ENCODE measurements around the gene FAM131C.
"Not testable (repeated sequence)": the region's sequence is repeated elsewhere in the genome, so short reads cannot be mapped to it uniquely, and the experiment has no call there.

FAM131C gene, protein sequence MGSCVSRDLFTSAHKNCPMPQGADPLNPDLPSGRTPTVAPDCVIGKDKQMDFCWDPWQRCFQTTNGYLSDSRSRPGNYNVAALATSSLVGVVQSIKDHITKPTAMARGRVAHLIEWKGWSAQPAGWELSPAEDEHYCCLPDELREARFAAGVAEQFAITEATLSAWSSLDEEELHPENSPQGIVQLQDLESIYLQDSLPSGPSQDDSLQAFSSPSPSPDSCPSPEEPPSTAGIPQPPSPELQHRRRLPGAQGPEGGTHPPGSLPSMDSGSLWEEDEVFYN

DNA sequence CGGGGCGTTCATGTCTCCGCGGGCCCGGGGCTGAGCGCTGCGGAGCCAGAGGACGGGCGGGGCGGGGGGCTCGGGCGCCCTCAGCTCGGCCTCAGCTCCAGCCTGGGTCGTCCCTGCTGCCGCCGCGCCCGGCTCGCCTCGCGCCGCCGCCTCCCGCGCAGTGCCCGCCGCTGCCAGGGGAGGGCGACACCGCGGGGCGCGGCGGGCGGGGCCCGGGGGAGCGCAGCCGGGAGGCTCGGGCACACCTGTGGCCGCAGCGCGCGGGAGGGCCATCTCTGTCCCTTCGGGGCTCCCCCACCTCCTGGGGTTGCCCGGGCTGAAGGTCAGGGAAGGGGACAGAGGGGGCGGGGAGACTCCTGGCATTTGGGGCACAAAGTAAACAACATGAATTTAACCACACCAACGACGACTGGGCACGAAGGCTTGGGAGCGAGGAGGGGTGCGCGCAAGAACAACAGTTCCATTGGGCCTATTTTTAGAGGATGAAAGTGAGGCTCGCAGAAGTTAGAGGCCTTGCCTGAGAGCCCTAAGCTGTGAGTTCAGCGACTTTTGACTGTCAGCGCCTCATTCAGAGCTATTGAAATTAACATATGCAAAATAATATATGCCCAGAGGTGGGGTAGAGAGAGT lies at the start of gene FAM131C:
FAM131C (minus strand) TSS at position 162 of the 630 bp plus-strand sequence. CDS start 209 bp downstream, outside the sequence.
- no peak for FAIRE-seq

DNA sequence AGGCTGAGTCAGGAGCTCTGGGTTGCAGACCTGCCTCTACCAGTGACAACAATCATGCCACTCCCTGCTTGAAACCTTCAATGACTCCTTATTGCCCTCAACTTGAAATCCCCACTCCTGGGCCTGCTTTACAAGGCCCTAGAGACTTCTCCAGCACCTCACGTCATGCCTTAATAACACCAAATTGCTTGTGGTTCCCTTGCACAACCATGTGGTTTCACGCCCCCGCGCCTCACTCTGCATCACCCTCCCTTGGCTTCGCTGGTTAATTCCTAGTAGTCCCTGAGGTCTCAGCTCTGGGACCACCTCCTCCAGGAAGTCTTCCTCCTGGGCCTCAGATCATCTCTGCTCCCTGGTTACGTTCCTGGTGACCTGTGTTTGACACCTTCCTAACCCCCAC lies 49.5 kb upstream of the FAM131C start:
- no peak for FAIRE-seq

DNA sequence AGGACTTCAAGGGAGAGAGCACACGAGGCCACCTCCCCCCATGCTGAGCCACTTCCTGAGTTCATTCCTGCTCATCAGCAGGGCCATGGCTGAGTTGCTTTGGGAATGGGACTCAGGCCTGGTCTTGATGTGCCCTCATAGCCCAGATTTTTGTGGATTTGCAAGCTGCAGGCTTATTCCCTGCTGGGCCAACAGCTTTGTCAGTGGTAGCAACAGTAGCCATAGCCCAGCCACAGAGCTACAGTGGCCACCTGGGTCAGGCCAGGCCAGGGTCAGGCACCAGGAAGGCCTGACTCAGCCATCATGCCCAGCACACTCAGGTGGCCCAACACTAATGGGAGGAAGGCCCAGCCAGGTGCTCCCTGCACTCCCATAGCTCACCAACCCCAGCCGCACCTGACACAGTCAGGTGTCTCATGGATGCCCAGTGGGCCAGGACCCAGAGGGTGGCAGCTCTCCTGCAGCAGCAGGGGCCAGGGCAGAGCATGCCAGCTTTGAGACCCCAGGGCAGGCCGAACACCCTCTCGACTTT lies 49.0 kb upstream of the FAM131C start:
- FAIRE-seq = no peak

DNA sequence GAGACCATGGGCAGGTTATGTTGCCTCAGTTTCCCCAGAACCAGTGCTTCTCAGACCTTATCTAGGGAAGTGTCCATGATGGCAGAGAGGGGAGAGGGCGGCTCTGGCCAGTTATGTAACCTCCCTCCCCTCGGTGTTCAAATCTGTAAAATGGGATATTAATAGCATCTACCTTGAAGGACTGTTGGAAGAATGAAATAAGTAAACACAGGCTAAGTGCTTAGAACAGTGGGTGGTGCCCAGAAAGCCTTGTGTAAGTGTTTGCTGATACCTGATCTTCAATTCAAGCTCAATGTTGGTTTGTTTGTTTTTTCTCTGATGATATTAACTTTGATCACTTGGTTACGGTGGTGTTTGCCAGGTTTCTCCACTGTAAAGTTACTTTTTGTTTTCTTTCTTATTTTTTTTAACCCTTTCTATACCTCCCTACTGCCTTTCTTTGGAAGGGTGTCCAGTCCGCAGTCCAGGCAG lies 47.5 kb upstream of the FAM131C start:
- peak; percentile 97 for FAIRE-seq

DNA sequence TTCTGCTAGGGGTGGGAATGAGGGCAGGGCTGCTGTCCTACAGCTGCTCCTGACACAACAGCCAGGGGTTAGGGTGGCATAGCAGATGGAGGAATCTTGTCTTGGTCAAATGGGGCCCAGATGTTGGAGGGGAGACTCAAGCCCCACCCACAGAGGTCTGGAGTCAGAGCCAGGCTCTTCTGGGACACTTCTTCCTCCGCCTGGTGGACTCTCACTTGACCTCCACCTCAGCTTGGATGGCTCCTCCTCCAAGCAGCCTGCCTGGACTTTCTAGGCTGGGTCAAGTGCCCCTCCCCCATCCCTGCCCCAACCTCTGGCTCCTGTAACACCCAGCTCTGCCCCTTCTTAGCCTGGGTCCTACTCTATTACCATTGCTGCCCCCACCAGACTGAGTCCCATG lies 47.0 kb upstream of the FAM131C start:
- FAIRE-seq = no peak

DNA sequence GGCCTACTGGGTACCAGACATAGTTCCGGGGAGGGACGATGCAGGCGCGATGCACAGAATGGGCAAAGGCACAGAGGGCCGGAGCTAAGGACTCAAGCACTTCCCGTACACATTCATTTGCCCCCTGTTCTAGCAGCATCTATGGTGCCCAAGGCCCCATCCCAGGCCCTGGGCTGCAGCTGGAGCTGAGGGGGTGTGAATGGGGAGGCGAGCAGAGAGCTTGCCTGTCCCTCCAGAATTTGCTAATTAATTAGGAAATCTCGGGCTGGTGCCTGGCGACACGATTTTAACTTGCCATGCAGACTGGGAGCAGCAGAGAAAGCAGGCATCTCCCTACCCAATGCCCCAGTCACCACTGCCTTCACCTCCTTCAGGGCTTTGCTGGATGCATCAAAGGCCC lies 46.5 kb upstream of the FAM131C start:
- no peak for FAIRE-seq

DNA sequence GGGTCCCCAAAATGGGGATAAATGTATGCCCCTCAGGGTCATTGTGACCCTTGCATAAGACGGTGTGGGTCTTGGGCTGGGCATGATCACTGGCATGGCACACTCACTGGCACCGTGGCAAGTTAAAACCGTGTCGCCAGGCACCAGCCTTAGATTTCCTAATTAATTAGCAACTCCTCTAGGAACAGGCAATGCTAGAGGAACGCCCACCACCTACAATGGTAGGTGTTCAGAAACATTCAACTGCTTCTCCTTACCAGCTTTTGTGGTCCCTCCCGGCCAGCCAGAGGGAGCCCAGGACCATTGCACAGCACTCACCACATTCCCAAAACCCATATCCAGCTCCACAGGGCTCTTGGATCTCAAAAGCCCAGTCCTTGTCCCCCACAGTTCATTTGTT lies 46.1 kb upstream of the FAM131C start:
- peak; percentile 54 for FAIRE-seq

DNA sequence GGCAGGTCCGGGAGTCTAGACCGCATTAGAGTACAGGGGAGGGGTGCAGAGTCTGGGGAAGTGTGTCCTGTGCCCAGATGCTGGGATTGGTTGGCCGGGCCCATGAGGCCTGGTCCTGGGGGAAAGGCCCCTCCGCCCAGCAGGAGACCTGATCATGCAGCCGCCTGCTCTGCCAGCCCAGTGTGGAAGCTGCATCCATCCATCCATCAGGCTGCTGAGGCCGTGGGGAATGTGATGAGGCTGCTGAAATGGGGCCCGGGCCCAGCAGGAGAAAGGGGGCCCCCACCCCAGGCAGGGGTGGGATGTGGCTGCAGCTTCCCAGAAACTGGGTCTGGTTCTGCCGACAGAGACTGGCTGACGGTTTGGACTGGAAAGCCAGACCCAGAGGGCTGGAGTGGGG lies 45.3 kb upstream of the FAM131C start:
- FAIRE-seq = no peak

DNA sequence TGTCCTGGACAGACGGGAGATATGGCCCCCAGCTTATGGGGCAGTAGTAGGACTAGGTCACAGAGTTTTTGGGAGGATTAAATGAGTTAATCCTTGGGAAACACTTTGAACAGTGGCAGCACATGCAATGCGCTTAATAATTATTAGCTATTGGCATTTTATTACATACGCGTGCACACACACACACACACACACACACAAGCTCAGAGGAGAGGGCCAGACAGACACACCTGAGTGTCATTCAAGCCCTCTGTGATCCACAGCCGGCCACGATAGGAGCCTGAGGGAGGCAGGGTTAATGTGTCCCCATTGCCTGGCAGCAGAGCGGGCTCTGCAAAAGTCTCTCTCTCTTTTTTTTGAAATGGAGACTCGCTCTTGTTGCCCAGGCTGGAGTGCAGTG lies 44.5 kb upstream of the FAM131C start:
- no peak for FAIRE-seq

DNA sequence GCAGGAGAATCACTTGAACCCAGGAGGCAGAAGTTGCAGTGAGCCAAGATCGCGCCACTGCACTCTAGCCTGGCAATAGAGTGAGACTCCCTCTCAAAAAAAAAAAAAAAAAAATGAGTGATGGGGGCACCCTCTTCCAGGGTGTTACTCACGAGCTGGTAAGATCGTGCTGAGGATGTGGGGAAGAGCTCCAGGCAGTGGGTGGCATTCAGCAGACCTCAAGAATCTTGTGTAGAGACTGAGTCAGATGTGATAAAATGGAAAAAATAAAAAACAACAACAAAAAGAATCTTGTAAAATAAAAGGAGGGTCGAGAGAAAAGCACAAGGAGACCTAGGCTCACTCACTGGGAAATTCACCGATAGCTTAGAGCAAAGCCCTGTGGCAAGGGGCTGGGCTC lies 43.9 kb upstream of the FAM131C start:
- no peak for FAIRE-seq

DNA sequence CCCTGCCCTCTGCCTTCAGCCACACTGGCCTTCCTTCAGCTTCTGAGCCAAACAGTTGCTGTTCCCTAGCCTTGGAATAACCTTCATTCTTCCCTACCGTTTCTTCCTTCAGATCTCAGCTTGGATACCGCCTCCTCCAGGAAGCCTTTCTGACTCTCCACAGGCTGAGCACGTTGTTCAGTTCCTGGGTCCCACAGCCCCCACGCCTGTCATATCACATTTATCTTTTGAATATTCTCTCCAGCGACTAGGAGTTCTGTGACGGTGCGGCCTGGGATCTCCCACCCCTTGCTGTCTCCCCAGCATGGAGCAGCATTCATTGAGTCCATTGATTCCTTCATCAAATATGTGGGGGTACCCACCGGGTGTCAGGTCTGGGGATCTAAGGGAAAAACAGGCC lies 43.2 kb upstream of the FAM131C start:
- no peak for FAIRE-seq

DNA sequence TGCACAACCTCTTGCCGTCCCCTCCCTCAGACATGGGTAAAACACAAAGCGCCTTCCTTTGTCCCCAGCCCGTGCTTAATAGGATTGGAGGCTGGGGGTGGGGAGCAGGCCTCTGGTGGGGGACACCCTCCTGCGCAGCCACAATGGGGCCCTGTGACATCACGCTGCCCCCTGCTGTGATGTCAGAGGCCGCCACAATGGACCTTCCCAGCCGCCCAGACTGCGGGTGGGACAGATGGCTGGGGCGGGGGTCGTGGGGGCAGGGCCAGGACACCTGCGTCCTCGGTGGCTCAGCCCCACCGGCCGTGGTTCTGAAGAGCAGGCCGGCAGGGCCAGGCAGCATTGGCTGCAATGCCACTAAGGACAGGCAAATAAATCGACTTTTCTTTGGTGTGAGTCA lies 42.6 kb upstream of the FAM131C start:
- no peak for FAIRE-seq

DNA sequence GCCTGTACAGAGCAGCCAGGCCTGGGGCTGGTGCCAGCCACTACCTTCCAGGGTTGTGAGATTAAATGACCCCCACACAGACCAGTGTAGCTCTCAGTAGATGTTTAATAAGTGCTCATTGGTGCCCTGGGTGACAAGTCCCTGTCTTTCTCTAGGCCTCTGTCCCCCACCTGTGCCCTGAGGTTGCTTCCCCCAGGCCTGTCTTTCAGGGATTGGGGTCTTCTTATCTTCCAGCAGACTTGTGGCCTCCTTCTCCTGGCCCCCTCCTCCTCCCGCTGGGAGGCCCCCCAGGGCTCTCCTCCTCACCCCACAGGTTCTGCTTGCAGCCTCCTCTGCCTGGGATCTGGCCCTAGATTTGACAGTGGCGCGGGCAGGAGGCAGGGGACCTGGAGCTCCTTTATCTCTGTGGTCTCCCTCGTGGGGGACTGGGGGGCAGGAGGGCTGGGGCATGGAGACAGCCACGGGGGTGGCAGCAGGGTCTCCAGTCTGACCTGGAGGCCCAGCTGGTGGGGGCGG lies 42.1 kb upstream of the FAM131C start:
- FAIRE-seq = no peak

DNA sequence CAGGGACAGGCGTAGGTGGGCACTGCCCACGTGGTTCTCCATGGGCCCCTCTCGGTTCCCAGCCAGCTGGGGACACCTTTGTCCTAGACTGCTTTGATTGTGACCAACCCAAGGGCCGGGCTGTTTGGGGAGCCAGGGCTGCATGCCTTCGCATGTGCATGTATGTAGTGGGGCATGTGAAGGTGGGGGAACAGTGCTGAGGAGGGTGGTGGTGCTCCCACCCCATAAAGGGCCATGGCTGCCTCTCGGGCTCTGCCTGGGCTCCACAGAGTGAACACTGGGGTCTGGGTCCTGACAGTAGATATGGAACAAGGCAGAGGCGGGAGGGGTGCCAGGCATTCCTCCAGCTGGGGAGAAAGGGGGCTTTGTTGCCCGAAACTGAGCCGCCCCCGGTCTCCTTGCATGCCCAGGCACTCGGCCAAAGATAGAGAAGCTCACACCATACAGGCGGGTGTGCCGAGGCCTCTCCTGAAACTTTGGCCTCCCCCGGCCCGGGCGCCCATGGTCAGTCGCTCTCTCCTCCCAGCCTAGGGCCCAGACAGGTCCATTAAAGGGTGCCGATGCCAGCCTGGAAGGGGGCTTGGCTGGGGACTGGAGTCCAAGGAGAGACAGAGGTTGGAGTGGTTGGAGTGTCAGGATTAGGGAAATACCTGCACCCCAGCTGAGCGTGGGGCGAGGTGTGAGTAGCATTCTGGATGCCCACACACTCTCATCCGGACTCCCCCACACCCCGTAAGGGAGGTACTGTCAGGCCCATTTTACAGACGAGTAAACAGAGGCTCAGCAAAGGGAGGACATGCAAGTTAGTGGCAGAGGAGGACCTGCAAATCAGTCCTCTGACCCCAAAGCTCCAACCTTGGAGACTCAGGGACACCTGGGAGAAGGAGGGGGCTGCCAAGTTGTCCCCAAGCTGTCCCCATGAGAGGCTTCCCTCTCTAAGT lies 41.3 kb upstream of the FAM131C start:
- no peak for FAIRE-seq

DNA sequence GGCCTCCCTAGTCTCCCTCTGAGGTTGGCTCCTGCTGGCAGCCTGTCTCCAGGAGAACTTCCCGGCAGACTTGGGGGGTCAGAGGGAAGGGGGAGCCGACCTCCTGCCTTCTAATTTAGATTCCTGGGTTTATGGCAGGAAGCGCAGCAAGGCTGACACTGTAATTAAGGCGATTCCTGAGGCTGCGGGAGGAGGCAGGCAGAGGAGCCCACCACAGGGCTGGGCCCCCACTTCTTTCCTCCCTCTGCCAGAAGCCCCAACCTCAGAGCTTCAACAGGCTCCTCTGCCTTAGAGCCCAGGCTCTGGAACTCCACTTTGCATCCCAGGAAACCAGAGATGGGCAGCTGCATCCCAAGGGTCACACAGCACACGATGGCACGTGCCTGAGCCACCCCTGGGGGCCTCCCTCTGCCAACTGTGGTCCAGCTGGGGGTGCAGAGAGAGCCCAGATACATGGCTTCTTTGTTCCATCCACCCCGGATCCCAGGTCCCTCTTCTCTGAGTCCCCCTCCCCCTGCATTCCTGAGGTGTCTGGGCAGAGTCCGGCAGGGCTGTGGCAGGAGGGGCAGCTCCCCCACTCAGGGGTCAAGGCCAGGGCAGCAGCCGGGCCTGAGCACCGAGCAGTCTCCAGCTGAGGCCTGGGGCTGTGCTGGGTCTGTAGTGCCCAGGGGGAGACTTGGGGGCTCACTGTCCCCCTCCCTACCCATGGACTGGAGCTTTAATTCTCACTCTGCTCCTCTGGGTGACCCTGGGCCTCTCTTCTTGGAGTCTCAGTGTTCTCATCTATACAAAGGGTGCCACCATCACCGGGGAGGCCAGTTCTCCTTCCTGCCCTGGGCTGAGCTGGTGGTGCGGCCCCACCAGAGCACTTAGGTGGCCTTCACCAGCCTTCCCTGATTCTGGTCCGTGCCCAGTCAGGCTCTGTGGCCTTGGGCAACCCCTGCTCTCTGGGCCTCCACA lies 39.4 kb upstream of the FAM131C start:
- FAIRE-seq = no peak

DNA sequence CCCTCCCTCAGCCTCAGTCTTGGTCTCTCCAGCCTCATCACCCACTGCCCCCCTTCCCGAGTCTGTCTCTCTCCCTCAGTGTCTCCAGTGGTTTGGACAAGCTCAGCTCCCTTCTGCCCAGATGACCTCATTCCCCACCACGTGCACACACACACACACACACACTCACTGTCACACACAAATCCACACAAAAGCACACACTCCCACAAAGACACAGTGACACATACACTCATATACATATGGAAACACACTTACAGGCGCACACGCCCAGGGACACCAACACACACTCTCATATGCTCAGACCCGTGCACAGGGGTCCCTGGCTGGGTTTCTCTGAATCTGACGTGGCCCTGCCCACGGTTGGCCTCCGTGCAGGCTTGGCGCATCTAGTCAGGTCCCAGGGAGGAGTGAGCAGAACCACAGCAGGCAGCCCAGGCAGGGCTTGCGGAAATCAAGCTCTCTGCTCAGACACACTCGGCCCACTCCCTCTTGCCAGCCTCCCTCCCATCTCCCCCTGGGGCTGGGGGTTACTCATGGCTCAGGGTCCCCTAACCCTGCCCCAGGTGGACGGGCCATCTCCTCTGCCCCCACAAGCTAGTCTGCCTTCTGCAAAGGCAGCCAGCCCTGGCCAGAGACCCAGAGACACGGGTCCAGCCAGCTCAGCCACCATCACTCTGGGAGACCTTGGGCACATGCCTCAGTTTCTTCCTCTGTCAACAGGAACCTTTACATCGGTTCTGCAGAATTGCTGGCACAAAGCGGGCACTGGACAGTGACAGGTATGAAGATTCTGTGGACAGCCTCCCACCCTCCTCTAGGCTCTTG lies 38.5 kb upstream of the FAM131C start:
- FAIRE-seq = no peak

DNA sequence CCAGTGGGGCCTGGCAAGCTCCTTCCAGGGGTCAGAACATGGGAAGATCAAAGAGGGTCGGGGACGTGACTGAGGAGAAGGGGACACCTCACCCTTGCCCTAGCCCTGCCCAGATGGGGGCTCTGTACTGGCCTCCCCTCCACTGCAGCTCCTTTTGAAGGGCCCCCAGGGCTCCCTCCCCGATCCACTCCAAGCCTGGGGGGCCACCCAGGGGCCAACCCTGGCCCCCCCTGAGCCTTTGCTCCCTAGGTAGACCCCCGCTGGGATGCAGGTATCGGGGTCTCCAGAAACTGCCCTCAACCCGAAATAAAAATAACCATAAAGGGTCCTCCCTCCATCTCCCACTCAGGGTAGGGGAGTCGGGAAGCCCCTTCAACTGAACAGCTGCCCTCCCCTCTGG lies 37.4 kb upstream of the FAM131C start:
- no peak for FAIRE-seq

DNA sequence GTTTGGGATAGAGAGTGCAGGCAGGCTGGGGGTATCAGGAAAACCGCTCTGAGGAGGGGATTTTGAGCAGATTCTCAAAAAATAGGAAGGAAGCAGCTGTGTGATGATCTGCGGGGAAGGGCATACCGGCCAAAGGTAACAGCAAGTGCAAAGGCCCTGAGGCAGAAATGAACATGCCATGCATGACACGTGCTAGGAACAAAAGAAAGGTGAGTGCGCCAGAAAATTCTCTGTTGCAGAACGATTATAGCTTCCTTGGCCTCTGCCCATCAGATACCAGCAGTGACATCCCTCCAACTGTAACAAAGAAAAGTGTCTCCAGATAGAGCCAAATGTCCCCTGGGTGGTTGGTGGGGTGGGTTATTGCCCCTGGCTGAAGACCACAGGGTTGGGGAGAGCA lies 37.0 kb upstream of the FAM131C start:
- no peak for FAIRE-seq

DNA sequence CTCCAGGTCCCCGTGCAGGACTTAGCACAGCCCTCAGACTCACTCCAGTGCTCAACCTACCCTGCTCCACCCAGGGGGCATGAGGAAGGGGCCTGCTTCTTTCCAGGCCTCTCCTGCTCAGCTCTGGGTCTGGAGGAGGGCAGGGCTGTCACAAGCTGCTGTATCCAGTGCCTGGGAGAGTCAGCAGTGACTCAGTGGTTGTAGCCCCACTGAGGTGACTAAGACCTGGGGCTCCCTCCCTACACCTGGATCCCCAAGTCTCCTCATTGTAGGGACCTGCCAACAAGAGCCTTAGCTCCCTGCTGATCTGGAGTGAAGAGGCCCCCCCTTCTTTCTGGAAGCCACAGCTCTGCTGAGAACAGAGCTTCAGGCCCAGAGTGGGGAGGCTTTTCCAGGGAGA lies 36.1 kb upstream of the FAM131C start:
- no peak for FAIRE-seq

DNA sequence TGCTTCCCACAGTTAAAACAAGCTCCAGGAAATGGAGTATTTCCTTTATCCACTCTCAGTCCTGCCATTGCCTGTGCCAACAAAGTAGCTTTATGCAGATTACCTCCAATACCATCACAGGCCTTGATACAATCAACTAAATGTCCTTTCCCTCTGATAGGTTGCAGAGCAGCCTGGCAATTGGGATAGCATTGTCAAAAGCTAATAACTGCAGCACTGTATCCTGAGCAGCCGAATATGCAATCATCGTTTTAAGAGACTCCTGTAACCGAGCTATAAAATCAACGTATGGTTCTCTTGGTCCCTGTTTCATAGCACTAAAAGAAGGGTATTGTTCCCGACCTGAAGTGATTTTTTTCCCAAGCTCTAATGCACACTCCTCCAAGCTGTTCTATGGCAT lies 33.6 kb upstream of the FAM131C start:
- not testable (repeated sequence) for FAIRE-seq

DNA sequence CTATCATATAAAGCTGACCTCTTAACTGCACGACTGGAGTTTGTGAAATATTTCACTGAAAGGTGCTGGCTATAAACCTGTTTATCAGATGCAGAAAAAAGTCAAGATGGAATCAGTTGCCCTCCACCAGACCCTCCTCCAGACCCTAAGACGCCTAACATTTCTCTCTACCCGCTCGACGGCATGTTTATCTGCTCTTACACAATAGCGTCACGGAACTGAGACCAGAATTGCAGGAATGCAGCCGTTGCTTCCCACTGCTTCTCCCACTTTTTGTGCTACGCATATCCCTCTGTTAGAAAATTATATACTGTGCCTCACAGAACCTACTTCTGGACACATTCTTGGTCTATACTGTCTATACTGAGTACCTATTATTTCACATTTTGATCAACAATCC lies 28.2 kb upstream of the FAM131C start:
- FAIRE-seq = no peak
